GM21381 (cell line): ENCODE results near the gene MKLN1.
A peak's percentile ranks its signal among the peaks of the same experiment; 100 is the strongest.
"Not testable (repeated sequence)": the region's sequence is repeated elsewhere in the genome, so short reads cannot be mapped to it uniquely, and the experiment has no call there.

Experiments used
- ATAC-seq: cut with Tn5 transposase; IDR thresholded peaks from one replicate; pipeline ENCODE4 v1.9.1; 2021; ENCODE audit warnings: mild to moderate bottlenecking, moderate library complexity; ENCODE audit not compliant: unreplicated experiment

The MKLN1 gene

GRCh38 chr7:131497454-131497853 lies 169.8 kb downstream of the MKLN1 start:
- no peak for ATAC-seq

GRCh38 chr7:131498237-131498885 lies 170.7 kb downstream of the MKLN1 start:
- ATAC-seq, result no peak

- no peak for ATAC-seq
Measured at GRCh38 chr7:131499801-131500200, 172.1 kb downstream of the MKLN1 start.

- no peak for ATAC-seq
Measured at GRCh38 chr7:131500357-131500756, 172.7 kb downstream of the MKLN1 start.

GRCh38 chr7:131501422-131501821 lies 173.7 kb downstream of the MKLN1 start:
- ATAC-seq, result peak; percentile 80

GRCh38 chr7:131501930-131502685 lies 174.4 kb downstream of the MKLN1 start:
- ATAC-seq, result no peak

GRCh38 chr7:131502810-131503508 lies 175.3 kb downstream of the MKLN1 start:
- no peak for ATAC-seq

GRCh38 chr7:131503639-131504038 lies 176.0 kb downstream of the MKLN1 start:
- ATAC-seq, result no peak

GRCh38 chr7:131504157-131504899 lies 176.7 kb downstream of the MKLN1 start:
- ATAC-seq, result no peak

- ATAC-seq, result not testable (repeated sequence)
Measured at GRCh38 chr7:131505037-131505620, 177.5 kb downstream of the MKLN1 start.

- ATAC-seq, result no peak
Measured at GRCh38 chr7:131505636-131506557, 178.2 kb downstream of the MKLN1 start.

GRCh38 chr7:131506597-131506996 lies 178.9 kb downstream of the MKLN1 start:
- no peak for ATAC-seq

- peak; percentile 71 for ATAC-seq
Measured at GRCh38 chr7:131507592-131508331, 180.1 kb downstream of the MKLN1 start.

- ATAC-seq, result no peak
Measured at GRCh38 chr7:131508754-131509486, 181.2 kb downstream of the MKLN1 start.

GRCh38 chr7:131509781-131510180 lies 182.1 kb downstream of the MKLN1 start:
- ATAC-seq, result no peak

GRCh38 chr7:131511071-131511470 lies 183.4 kb downstream of the MKLN1 start:
- ATAC-seq, result no peak

- no peak for ATAC-seq
Measured at GRCh38 chr7:131511774-131512535, 184.3 kb downstream of the MKLN1 start.
